Neutrophil (primary cell): ENCODE results near the gene XIRP1.

Experiments used
- H3K27ac ChIP-seq: fragments of 200-600 bp; sonication (generic); 2 replicates; pipeline ENCODE4 v1.5.1; 2016; ENCODE audit warnings: mild to moderate bottlenecking, moderate library complexity
- H3K27me3 ChIP-seq: fragments of 200-600 bp; sonication (generic); 2 replicates; pipeline ENCODE4 v1.6.0; 2016; ENCODE audit warnings: mild to moderate bottlenecking
- H3K36me3 ChIP-seq: fragments of 200-600 bp; sonication (generic); 2 replicates; pipeline ENCODE4 v1.5.1; 2017
- H3K4me1 ChIP-seq, 2 experiments: fragments of 200-600 bp in 1 of 2; sonication (generic) in 1 of 2; 1 replicate in 1 of 2; 2 replicates in 1 of 2; pipeline versions ENCODE4 v1.5.1 to v1.6.1; 2013 to 2016; ENCODE audit warnings: low read depth in 1 of 2, low read length in 1 of 2, mild to moderate bottlenecking in 1 of 2, moderate library complexity in 1 of 2; ENCODE audit not compliant: control insufficient read depth in 1 of 2, insufficient read depth in 1 of 2
- H3K4me3 ChIP-seq, 2 experiments: fragments of 200-600 bp in 1 of 2; sonication (generic) in 1 of 2; 1 replicate in 1 of 2; 2 replicates in 1 of 2; pipeline ENCODE4 v1.5.1; 2013 to 2016; ENCODE audit warnings: low read depth in 1 of 2, low read length in 1 of 2, mild to moderate bottlenecking in 1 of 2, moderate library complexity in 1 of 2
- H3K9me3 ChIP-seq: fragments of 200-600 bp; sonication (generic); 2 replicates; pipeline ENCODE4 v1.5.1; 2016
- TF ChIP-seq, protein P1 (sequence below): fragments of 200-600 bp; sonication (generic); IDR thresholded peaks from 2 replicates; pipeline ENCODE4 v1.5.1; 2016; ENCODE audit warnings: antibody characterized with exemption

XIRP1 gene

DNA sequence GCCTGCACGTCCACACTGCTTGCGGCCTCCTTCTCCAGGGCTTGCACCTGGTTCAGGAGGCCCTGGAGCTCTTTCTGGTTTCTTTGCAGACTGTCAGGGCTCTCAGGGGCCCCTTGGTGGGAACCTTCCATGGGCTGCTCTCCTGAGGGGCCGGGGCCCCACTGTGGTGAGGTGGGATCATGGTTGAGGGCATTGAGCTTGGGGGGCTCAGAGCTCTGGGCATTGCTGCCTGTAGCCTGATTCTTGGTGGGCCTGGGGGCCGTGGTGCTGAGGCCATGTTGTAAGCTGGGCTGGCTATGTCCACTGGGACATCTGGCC is 7.5 kb downstream of the XIRP1 start:
- TF ChIP-seq, protein P1, sequence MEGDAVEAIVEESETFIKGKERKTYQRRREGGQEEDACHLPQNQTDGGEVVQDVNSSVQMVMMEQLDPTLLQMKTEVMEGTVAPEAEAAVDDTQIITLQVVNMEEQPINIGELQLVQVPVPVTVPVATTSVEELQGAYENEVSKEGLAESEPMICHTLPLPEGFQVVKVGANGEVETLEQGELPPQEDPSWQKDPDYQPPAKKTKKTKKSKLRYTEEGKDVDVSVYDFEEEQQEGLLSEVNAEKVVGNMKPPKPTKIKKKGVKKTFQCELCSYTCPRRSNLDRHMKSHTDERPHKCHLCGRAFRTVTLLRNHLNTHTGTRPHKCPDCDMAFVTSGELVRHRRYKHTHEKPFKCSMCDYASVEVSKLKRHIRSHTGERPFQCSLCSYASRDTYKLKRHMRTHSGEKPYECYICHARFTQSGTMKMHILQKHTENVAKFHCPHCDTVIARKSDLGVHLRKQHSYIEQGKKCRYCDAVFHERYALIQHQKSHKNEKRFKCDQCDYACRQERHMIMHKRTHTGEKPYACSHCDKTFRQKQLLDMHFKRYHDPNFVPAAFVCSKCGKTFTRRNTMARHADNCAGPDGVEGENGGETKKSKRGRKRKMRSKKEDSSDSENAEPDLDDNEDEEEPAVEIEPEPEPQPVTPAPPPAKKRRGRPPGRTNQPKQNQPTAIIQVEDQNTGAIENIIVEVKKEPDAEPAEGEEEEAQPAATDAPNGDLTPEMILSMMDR: no peak
- Histone ChIP-seq H3K27me3 (peaks cover 14% of the 10 kb centered on the region), H3K36me3 (no peaks in the 10 kb centered on the region), H3K4me1 (peaks cover 13 to 16% of the 10 kb centered on the region in 2 experiments), H3K9me3 (no peaks in the 10 kb centered on the region), H3K4me3 (no peak overlapping the region), H3K27ac (no peak overlapping the region)

DNA sequence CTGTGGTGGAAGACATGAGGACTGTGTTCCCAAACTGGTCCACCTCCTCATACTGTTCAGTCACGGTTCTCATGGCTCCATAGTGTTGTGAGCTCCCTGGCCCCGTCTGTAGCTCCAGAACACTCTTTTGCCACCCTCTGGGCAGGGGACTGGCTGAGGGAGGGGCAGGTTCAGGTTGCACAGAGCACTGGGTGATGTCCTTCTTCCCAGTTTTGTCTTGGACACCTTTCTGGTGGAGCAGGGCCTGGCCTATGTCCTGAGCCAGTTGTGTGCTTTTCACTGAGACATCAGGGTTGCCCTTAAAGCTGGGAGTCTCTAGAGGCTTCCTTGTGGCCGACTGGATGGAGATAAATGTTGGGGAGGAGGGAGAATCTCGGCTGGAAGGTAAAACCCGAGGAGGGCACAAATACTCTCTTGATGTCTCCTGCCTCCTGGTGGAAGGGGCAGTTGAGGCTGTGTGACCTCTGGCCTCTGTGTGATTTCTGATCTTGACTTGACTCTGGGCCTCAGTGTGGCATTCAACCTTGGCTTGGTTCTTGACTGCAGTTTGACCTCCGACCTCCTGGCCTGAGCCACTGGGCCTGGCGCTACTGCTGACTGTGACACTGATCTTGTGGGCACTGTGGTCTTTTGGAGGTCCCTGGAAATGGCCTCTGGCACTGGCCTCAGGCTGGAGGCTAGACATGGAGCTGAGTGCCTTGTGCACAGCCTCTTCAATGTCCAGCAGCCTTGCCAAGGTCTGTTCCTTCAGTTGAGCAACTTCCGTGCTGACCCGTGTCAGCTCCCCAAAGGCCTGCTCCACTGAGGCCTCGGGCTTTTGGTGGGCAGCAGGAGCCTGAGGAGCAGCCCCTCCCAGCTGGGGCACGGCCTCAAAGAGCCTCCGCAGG is 8.1 kb downstream of the XIRP1 start:
- Histone ChIP-seq H3K36me3 (no peaks in the 10 kb centered on the region), H3K4me3 (no peak overlapping the region), H3K27me3 (peaks cover 20% of the 10 kb centered on the region), H3K9me3 (no peaks in the 10 kb centered on the region), H3K27ac (no peak overlapping the region), H3K4me1 (peaks cover 13 to 22% of the 10 kb centered on the region in 2 experiments)
- TF ChIP-seq, protein P1: no peak

DNA sequence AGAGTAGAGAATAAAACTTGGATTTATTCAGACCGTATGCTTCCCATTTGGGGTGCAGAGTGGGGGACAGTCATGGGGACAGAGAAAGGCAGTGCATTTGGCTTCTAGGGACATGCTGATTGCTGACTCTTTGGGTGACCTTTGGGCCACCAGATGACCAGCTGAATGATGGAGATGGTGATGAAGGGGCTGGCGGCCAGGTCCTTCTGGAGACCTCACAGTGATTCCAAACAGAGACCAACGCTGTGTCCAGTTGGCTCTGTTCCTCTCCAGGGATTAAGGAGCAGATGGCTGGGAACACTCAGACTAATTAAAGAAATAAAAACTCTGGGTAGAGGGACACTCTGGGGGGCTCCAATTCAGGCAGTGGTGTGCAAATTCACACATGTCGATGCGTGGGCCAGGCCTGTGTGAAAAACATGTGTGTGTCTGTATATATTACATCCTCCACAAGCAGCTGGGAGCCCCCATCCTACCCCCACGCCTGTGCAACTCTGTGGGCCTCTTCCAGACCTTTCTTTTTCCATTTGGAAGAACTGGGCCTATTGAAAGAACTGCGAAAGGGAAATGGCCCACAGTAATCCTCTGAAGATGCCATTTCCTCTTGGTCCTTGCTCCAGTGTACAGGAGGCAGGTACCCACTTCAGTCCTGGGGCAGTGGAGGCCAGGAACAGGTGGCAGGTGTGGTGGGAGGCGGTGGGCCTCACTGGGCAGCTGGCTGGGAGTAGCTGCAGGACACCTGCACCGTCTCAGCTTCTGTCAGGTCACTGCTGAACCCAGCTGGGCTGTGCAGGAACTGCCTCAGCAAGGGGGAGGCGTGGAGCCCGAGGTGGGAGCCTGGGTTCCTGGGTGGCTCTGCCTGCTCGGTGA is 8.9 kb downstream of the XIRP1 start:
- Histone ChIP-seq H3K4me1 (peaks cover 15 to 30% of the 10 kb centered on the region in 2 experiments), H3K27me3 (peaks cover 29% of the 10 kb centered on the region), H3K27ac (no peak overlapping the region), H3K4me3 (no peak overlapping the region), H3K9me3 (no peaks in the 10 kb centered on the region), H3K36me3 (no peaks in the 10 kb centered on the region)
- TF ChIP-seq, protein P1: no peak

DNA sequence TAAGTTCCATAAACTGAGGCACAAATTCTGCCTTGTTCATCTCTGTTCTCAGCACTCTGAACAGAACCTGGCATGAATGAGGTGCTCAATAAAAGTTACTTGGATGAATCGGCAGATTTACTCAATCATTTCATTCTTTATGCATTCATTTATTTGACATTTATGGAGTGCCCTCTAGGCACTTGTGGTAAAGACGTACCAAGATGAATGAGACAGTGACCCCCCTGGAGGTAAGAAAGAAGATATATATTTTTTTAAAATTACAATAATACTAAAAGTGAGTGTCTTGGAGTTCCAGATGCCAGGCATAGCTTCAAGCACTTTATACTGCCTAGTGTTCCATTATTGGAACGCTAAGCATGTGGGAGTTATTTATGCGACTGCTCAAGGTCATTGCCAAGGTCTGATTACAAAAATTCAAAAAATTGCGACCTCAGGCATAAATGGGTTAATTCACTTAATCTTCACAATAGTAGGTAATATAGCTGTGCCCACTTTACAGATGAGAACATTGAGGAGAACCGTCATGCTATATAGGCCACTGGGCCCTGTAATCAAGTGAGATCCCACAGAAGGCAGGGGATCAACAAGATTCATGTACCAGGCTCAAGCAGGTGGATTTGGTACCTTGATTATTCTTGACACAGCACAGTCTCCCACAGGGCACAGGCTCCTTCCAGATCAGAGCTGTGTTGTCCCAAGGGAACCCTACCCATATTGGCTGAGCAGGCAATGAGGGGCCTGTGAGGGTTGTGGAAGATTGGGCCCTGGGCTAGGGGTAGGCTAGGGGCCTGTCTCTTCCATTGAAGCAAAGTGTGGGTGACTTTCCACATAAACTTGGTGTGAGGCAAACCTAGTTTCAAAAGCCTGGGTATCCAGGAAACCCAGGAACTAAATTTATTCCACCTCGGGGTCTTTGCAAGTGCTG is 10.7 kb downstream of the XIRP1 start:
- Histone ChIP-seq H3K9me3 (no peaks in the 10 kb centered on the region), H3K27me3 (peaks cover 29% of the 10 kb centered on the region), H3K36me3 (no peaks in the 10 kb centered on the region), H3K27ac (peak overlapping the region; percentile 29), H3K4me3 (peak overlapping the region; percentile 72 to 73), H3K4me1 (peaks cover 28 to 44% of the 10 kb centered on the region in 2 experiments)
- TF ChIP-seq, protein P1: no peak
